ENCODE results near the gene MUC6.

Gene MUC6

DNA sequence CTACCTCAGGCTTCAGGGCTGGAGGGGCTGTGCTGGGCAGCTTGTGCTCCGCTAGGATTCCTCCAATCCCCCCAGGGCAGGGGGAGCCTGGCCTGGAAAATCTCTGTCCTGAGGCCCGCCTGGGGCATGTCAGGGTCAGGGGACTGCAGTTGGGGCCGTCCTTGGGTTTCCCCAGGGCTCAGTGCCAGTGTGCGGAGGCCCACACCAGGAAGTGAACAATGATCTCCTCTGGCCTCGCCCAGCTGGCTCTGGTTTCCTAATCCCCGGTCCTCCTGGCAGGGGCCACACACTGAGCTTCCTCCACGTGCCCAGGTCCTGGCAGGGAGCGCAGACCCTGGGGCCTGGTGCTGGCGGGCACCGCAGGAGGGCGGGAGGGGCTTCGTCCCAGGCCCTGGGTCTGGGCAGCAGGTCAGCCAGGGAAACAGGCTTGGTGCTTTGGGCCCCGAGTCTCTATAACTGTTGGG is 36.8 kb upstream of the MUC6 start:
- DNase-seq (ENCODE audit: low read depth): no peak

- no peak for DNase-seq (ENCODE audit: low read depth)
Observed at GRCh38 chr11:1072821-1073231, 36.3 kb upstream of the MUC6 start.

DNA sequence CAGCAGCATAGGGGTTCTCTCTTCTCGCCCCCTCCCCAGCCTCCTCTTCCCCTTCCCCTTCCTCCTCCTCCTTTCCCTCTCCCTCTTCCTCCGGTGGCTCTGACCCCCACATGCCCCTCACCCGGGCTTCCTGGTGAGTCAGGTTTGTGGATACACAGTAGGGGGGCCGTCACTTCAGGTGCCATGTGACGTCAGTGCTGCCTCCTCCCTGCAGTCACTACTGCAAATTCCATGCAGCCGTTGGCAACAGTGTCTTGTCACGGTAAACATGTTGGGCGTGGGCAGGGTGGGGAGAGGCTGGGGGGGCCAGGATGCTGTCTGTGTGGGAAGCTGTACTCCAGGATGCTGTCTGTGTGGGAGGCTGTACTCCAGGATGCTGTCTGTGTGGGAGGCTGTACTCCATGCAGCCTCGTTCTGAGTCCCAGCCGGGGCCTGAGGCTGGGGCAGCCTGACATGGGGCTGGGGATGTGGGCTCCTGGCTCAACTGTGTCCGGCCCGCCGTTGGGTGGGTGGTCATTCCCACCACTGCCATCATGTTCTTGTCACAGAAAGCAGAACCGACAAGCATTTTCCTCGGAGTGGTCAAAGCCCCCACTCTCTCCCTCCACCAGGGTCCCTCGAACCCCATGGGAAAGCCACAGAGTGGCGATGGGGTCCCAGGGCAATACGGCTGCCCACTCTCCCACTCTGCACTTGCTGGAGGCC is 35.8 kb upstream of the MUC6 start:
- DNase-seq (ENCODE audit: low read depth): no peak

DNA sequence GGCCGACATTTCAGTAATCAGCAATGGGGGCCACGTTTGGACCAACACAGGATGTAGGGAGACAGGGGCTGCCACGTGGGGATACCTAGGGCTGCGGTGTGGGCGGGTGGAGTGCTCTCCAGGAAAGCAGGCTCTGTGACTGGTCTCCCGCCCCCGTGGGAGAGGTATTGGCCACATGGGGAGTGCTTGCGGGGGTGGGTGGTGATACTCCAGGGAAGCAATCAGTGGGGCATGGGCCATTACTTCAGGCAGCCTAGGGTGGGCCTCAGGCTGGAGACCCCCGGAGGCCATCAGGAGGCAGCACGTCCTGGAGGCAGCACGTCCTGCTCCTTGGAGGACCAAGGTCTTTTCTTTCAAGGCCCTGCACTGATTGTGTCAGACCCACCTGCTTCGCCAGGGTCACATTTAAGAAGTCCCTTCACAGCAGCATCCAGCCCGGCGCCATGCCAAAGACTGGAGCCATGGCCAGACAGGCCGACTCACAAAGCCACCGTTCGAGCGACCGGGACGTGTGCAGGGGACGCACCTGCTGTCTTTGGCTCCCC is 35.1 kb upstream of the MUC6 start:
- no peak for DNase-seq (ENCODE audit: low read depth)

- no peak for DNase-seq (ENCODE audit: low read depth)
Observed at GRCh38 chr11:1070594-1071462, 34.3 kb upstream of the MUC6 start.

- DNase-seq (ENCODE audit: low read depth): no peak
Observed at GRCh38 chr11:1069740-1070139, 33.2 kb upstream of the MUC6 start.

- DNase-seq (ENCODE audit: low read depth): no peak
Observed at GRCh38 chr11:1067812-1068496, 31.4 kb upstream of the MUC6 start.

DNA sequence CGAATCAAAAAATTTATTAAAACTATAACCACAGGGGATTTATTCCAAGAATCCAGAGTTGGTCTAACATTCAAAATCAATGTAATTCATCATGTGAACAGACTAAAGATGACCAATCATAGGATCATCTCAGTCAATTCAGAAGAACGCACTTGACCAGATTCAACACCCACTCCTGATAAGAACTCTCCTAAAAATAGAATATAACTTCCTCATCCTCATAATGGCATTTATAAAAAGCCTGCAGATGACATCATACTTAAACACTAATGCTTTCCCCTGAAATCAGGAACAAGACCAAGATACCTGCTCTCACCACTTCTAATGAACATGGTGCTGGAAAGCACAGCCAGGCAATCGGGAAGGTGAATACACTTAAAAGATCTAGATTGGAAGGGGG is 27.6 kb upstream of the MUC6 start:
- DNase-seq (ENCODE audit: low read depth): no peak

- DNase-seq (ENCODE audit: low read depth): no peak
Observed at GRCh38 chr11:1062075-1062820, 25.7 kb upstream of the MUC6 start.

- no peak for DNase-seq (ENCODE audit: low read depth)
Observed at GRCh38 chr11:1060852-1061616, 24.5 kb upstream of the MUC6 start.

DNA sequence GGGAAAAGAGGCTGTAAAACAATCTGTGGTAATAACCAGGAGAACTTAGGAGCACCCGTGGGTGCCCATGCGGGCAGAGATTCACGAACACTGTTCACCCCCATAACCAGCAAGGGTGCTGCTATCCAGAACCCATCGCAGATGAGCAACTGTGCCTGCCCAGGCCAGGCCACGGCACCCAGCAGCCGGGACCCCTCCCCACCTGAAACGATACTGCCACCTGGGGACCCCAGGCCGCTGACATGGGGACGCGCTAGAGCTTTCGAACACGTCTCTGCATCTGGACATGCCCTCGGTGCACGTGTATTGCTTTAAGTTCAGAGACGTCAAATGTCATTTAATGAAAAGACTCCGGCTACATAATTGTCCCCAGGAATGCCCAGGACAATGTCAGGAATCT is 23.9 kb upstream of the MUC6 start:
- DNase-seq (ENCODE audit: low read depth): no peak

DNA sequence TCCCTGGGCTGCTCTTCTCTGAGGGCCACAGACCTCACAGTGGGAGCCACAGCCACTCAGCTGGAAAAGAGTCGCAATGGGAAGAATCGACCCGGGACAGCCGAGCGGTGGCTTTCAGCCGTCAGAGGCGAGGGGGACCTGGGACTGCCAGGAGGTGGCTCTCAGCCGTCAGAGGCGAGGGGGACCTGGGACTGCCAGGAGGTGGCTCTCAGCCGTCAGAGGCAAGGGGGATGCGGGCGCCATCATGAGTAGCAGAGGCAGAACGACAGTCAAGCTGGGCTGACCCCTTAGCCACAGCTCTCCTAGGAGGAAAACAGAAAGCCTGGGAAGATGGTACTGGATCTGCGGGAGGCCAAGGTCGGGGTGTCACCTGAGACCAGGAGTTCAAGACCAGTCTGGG is 23.2 kb upstream of the MUC6 start:
- DNase-seq (ENCODE audit: low read depth): no peak

DNA sequence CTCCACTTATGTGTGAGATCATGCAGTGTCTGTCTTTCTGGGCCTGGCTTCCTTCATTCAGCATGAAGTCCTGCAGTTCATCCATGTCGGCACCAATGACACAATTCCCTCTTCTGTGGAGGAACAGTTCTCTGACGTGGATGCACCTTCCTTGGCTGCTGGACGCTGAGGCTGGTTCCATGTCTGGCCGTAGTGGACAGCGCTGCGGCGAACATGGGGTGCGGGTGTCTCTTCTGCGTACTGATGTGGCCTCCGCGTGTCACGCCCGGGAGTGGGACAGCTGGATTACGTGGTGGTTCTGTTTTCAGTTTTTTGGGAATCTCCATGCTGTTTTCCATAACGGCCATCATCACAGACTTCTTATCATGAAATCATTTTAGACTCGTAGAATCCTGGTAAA is 21.3 kb upstream of the MUC6 start:
- DNase-seq (ENCODE audit: low read depth): no peak

- DNase-seq (ENCODE audit: low read depth): no peak
Observed at GRCh38 chr11:1055990-1056771, 19.7 kb upstream of the MUC6 start.

GRCh38 chr11:1055109-1055703 is 18.7 kb upstream of the MUC6 start:
- no peak for DNase-seq (ENCODE audit: low read depth)

GRCh38 chr11:1054143-1055108 is 17.9 kb upstream of the MUC6 start:
- no peak for DNase-seq (ENCODE audit: low read depth)

GRCh38 chr11:1053121-1053901 is 16.8 kb upstream of the MUC6 start:
- no peak for DNase-seq (ENCODE audit: low read depth)

All from T-helper 22 cell (primary cell).